DOHH2 (cell line): ENCODE measurements around the gene NINJ2.

Source experiments
- H3F3A ChIP-seq: fragments of 200-600 bp; sonication (generic), shearing (Covaris generic); 2 replicates; pipeline ENCODE4 v1.6.0; 2016; ENCODE audit warnings: antibody characterized with exemption, mild to moderate bottlenecking; ENCODE audit not compliant: control insufficient read depth, insufficient read depth
- H3K27ac ChIP-seq: fragments of 200-600 bp; sonication (generic); 2 replicates; pipeline ENCODE4 v1.5.1; 2014; ENCODE audit warnings: low read depth, mild to moderate bottlenecking, low read length, moderate library complexity
- H3K27me3 ChIP-seq: fragments of 200-600 bp; sonication (generic); 2 replicates; pipeline ENCODE4 v1.6.1; 2014; ENCODE audit warnings: mild to moderate bottlenecking, low read length, mixed read lengths; ENCODE audit not compliant: control insufficient read depth
- H3K36me3 ChIP-seq: fragments of 200-600 bp; sonication (generic); 2 replicates; pipeline ENCODE4 v1.6.1; 2014; ENCODE audit warnings: mild to moderate bottlenecking, low read length, moderate library complexity, mixed read lengths; ENCODE audit not compliant: control insufficient read depth
- H3K4me1 ChIP-seq: fragments of 200-600 bp; sonication (generic); 2 replicates; pipeline ENCODE4 v1.6.1; 2014; ENCODE audit warnings: mild to moderate bottlenecking, low read length, mixed read lengths; ENCODE audit not compliant: control insufficient read depth
- H3K4me2 ChIP-seq: fragments of 200-600 bp; sonication (generic); 2 replicates; pipeline ENCODE4 v1.6.0; 2014; ENCODE audit warnings: mild to moderate bottlenecking, low read length, moderate library complexity
- H3K4me3 ChIP-seq: fragments of 200-600 bp; sonication (generic); 2 replicates; pipeline ENCODE4 v1.5.1; 2014; ENCODE audit warnings: mild to moderate bottlenecking, low read length, mixed read lengths
- H3K79me2 ChIP-seq: fragments of 200-600 bp; sonication (generic); 2 replicates; pipeline ENCODE4 v1.6.1; 2014; ENCODE audit warnings: mild to moderate bottlenecking, low read length, mixed read lengths; ENCODE audit not compliant: control insufficient read depth
- H3K9me2 ChIP-seq: fragments of 200-600 bp; sonication (generic); replicated peaks from 2 replicates; pipeline ENCODE4 v1.6.1; 2014; ENCODE audit warnings: mild to moderate bottlenecking, low read length, mixed read lengths; ENCODE audit not compliant: control insufficient read depth
- H3K9me3 ChIP-seq: fragments of 200-600 bp; sonication (generic); 2 replicates; pipeline ENCODE4 v1.6.1; 2014; ENCODE audit warnings: antibody characterized with exemption, low read length, mixed read lengths; ENCODE audit not compliant: control insufficient read depth, insufficient read depth
- H4K20me1 ChIP-seq: fragments of 200-600 bp; sonication (generic); 2 replicates; pipeline ENCODE4 v1.6.0; 2014; ENCODE audit warnings: low read depth, mild to moderate bottlenecking, antibody characterized with exemption, low read length, moderate library complexity; ENCODE audit not compliant: control insufficient read depth, insufficient read depth
- EZH2phosphoT487 ChIP-seq: fragments of 200-600 bp; sonication (generic); IDR thresholded peaks from 2 replicates; pipeline ENCODE4 v1.6.1; 2017; ENCODE audit warnings: borderline replicate concordance, mild to moderate bottlenecking, antibody characterized with exemption, low read length, moderate library complexity, mixed read lengths
- TF ChIP-seq, protein P1 (sequence below): fragments of 200-600 bp; sonication (generic); IDR thresholded peaks from one replicate; pipeline ENCODE4 v1.5.1; 2014; ENCODE audit warnings: antibody characterized with exemption, mild to moderate bottlenecking, low read depth, low read length; ENCODE audit not compliant: poor library complexity, severe bottlenecking

NINJ2 gene

GRCh38 chr12:562634-563033 is 100.6 kb downstream of the NINJ2 start:
- H3K79me2 ChIP-seq: no peaks in the 10 kb centered on the region
- no peak overlapping the region for H3K4me2 ChIP-seq
- no peaks in the 10 kb centered on the region for H3K9me3 ChIP-seq
- H3K27me3 ChIP-seq: no peaks in the 10 kb centered on the region
- peaks cover 11% of the 10 kb centered on the region for H3K4me1 ChIP-seq
- no peaks in the 10 kb centered on the region for H3K36me3 ChIP-seq
- H3K9me2 ChIP-seq: no peaks in the 10 kb centered on the region
- no peak overlapping the region for H3K4me3 ChIP-seq
- no peak for TF ChIP-seq EZH2phosphoT487
- TF ChIP-seq, protein P1, sequence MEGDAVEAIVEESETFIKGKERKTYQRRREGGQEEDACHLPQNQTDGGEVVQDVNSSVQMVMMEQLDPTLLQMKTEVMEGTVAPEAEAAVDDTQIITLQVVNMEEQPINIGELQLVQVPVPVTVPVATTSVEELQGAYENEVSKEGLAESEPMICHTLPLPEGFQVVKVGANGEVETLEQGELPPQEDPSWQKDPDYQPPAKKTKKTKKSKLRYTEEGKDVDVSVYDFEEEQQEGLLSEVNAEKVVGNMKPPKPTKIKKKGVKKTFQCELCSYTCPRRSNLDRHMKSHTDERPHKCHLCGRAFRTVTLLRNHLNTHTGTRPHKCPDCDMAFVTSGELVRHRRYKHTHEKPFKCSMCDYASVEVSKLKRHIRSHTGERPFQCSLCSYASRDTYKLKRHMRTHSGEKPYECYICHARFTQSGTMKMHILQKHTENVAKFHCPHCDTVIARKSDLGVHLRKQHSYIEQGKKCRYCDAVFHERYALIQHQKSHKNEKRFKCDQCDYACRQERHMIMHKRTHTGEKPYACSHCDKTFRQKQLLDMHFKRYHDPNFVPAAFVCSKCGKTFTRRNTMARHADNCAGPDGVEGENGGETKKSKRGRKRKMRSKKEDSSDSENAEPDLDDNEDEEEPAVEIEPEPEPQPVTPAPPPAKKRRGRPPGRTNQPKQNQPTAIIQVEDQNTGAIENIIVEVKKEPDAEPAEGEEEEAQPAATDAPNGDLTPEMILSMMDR: no peak
- no peak overlapping the region for H3K27ac ChIP-seq
- no peaks in the 10 kb centered on the region for H4K20me1 ChIP-seq
- no peaks in the 10 kb centered on the region for H3F3A ChIP-seq

- H3K4me2 ChIP-seq: no peak overlapping the region
- no peak for TF ChIP-seq EZH2phosphoT487
- TF ChIP-seq, protein P1: no peak
- no peaks in the 10 kb centered on the region for H3K9me2 ChIP-seq
- H4K20me1 ChIP-seq: no peaks in the 10 kb centered on the region
- peaks cover 11% of the 10 kb centered on the region for H3K4me1 ChIP-seq
- no peaks in the 10 kb centered on the region for H3F3A ChIP-seq
- no peaks in the 10 kb centered on the region for H3K9me3 ChIP-seq
- H3K79me2 ChIP-seq: no peaks in the 10 kb centered on the region
- H3K4me3 ChIP-seq: no peak overlapping the region
- H3K27ac ChIP-seq: no peak overlapping the region
- no peaks in the 10 kb centered on the region for H3K27me3 ChIP-seq
- no peaks in the 10 kb centered on the region for H3K36me3 ChIP-seq
These were observed 101.2 kb downstream of the NINJ2 start for GRCh38 chr12:561908-562593.

DNA sequence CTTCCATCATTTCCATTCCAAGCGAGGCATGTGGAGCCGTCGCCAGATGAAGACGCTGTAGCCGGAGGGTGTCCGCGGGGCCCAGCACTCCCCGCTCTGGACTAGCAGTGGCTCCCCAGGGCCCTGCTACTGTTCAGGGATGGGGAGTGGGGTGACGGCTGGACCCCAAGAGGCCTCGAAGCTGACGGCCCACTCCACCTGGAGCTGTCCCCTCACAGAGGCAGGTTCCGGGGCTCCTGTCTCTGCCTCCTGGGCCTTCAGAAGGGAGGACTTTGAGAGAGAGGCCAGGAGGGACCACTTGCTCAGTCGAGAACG is 101.9 kb downstream of the NINJ2 start:
- H3F3A ChIP-seq: no peaks in the 10 kb centered on the region
- no peak overlapping the region for H3K27ac ChIP-seq
- H3K4me2 ChIP-seq: no peak overlapping the region
- no peaks in the 10 kb centered on the region for H3K9me3 ChIP-seq
- TF ChIP-seq EZH2phosphoT487: no peak
- TF ChIP-seq, protein P1: no peak
- no peaks in the 10 kb centered on the region for H3K79me2 ChIP-seq
- no peak overlapping the region for H3K4me3 ChIP-seq
- H3K27me3 ChIP-seq: no peaks in the 10 kb centered on the region
- no peaks in the 10 kb centered on the region for H3K36me3 ChIP-seq
- no peaks in the 10 kb centered on the region for H3K9me2 ChIP-seq
- H4K20me1 ChIP-seq: no peaks in the 10 kb centered on the region
- H3K4me1 ChIP-seq: peaks cover 11% of the 10 kb centered on the region
